Measurements from ENCODE around the gene CAPZB. TPM values are rescaled to one million over a fixed set of nuclear protein-coding genes. Genes with fewer than 3 reads are reported as not detected.

CAPZB gene
- total and polyA plus RNA-seq, 2 of the 4 experiments (the other 2 are of a cell fraction): 216 to 304 TPM

DNA sequence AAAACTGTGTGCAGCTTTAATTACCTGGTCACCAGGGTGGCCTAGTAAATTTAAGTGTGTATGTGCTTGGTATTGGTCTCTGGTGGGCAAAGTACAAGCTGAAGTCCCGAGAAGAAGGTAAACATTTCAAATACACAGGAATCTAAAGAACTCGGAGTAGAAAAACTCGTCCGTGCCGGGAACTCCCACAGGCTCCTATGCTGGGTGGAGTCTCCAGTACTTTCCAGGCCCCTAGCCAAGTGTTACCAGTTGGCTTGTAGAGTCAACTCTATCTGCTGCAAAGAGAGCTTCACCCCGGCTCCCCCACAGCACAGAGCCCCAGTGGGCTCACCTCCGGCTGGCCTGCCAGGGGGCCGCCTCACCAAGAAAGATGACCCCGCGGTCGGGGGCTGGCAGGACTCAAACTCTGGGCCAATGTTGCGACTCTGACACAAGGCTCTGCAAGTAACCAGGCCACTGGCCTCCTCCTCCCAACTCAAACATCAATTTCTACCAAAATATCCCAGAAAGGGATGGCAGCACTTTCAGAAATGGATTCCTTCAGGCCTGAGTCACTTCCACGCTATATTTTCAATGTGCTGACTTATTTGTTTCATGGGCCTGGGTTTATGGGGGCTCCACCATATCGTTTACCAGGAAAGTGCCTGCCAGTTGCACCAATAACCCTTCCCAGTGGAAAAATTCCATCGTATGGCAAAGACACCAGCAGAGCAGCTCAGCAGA, 99.3 kb downstream of the CAPZB start:
- peaks cover 55% of the 10 kb centered on the region for H3K9me1 ChIP-seq (ENCODE audit: insufficient read depth, low read length)
- H3K23ac ChIP-seq (ENCODE audit: low read depth, low read length): peak overlapping the region; percentile 26; the same call in 1 of the 2 replicates
- POLR2A ChIA-PET (ENCODE audit: unreplicated experiment): no interaction called here
- H3K9ac ChIP-seq (ENCODE audit: low read depth, low read length): no peak overlapping the region
- H4K8ac ChIP-seq (ENCODE audit: low read depth in 2 of 2, low read length in 2 of 2): peak overlapping the region in 1 of 2 experiments; percentile 39; a peak in 1 of 4 replicates
- H2BK120ac ChIP-seq (ENCODE audit: low read depth, low read length): peak overlapping the region; percentile 43; the same call in 1 of the 2 replicates
- H2AFZ ChIP-seq (replicated peaks; ENCODE audit: low read length, poor library complexity): no peak overlapping the region
- H2AK5ac ChIP-seq (ENCODE audit: low read depth, low read length): no peak overlapping the region; the same call in 1 of the 2 replicates
- no peak overlapping the region for H3K56ac ChIP-seq (ENCODE audit: extremely low read depth, insufficient read depth, low read length)
- peak overlapping the region; percentile 8; the same call in 1 of the 2 replicates for H4K5ac ChIP-seq (ENCODE audit: low read depth, low read length)
- H2BK15ac ChIP-seq (ENCODE audit: low read depth, low read length): no peak overlapping the region
- TF ChIP-seq CHD1 (IDR thresholded peaks at IDR 0.05; ENCODE audit: low read depth, low read length) (no peak), RFX5 (IDR thresholded peaks at IDR 0.05; ENCODE audit: low read depth, low read length) (no peak), BHLHE40 (IDR thresholded peaks at IDR 0.05; ENCODE audit: low read depth, low read length) (no peak), RAD21 (IDR thresholded peaks at IDR 0.05; ENCODE audit: low read length) (no peak), MXI1 (IDR thresholded peaks at IDR 0.05; ENCODE audit: borderline replicate concordance, low read depth, low read length) (no peak), MAZ (IDR thresholded peaks at IDR 0.05; ENCODE audit: borderline replicate concordance, low read depth, low read length) (no peak), FOS (IDR thresholded peaks at IDR 0.05; ENCODE audit: low read depth, low read length) (no peak), POLR2A (IDR thresholded peaks at IDR 0.05; ENCODE audit: low read depth, low read length) (no peak), CEBPB (IDR thresholded peaks at IDR 0.05; ENCODE audit: low read depth, low read length) (no peak), USF2 (IDR thresholded peaks at IDR 0.05; ENCODE audit: low read depth, low read length) (no peak), SMC3 (IDR thresholded peaks at IDR 0.05; ENCODE audit: low read depth, low read length) (no peak), ELK1 (IDR thresholded peaks at IDR 0.05; ENCODE audit: borderline replicate concordance, low read depth, low read length) (no peak)
- TF ChIP-seq, protein P1, sequence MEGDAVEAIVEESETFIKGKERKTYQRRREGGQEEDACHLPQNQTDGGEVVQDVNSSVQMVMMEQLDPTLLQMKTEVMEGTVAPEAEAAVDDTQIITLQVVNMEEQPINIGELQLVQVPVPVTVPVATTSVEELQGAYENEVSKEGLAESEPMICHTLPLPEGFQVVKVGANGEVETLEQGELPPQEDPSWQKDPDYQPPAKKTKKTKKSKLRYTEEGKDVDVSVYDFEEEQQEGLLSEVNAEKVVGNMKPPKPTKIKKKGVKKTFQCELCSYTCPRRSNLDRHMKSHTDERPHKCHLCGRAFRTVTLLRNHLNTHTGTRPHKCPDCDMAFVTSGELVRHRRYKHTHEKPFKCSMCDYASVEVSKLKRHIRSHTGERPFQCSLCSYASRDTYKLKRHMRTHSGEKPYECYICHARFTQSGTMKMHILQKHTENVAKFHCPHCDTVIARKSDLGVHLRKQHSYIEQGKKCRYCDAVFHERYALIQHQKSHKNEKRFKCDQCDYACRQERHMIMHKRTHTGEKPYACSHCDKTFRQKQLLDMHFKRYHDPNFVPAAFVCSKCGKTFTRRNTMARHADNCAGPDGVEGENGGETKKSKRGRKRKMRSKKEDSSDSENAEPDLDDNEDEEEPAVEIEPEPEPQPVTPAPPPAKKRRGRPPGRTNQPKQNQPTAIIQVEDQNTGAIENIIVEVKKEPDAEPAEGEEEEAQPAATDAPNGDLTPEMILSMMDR (conservative IDR thresholded peaks at IDR 0.05; ENCODE audit: low read depth, low read length): no peak
- H4K20me1 ChIP-seq (ENCODE audit: insufficient read depth, low read length): peaks cover 85% of the 10 kb centered on the region
- peaks cover 28% of the 10 kb centered on the region for H3K36me3 ChIP-seq (ENCODE audit: control insufficient read depth, insufficient read depth, low read length)
- peak overlapping the region; percentile 37; the same call in 1 of the 2 replicates for H3K14ac ChIP-seq (replicated peaks; ENCODE audit: low read depth, low read length)
- ATAC-seq (ENCODE audit: low read depth) (peak; percentile 87), DNase-seq (peak; percentile 65)
- H3K27me3 ChIP-seq (ENCODE audit: control insufficient read depth, insufficient read depth, low read length): no peaks in the 10 kb centered on the region
- H2BK5ac ChIP-seq (ENCODE audit: low read depth, low read length, poor library complexity, severe bottlenecking): peak overlapping the region; percentile 63
- peaks cover 30% of the 10 kb centered on the region for H3K4me1 ChIP-seq (ENCODE audit: control insufficient read depth, insufficient read depth, low read length)
- WGBS, 2 experiments (ENCODE audit: extremely low coverage in 2 of 2, insufficient read length in 1 of 2): 70% methylated on average over 6 of the region's 15 CpGs; no CpG with 5 or more reads in 1 of the 2 experiments
- peak overlapping the region; percentile 52 for H3K4ac ChIP-seq (ENCODE audit: low read depth, low read length)
- no TSS peak for BruUV-seq (replicated peaks)
- peak overlapping the region; percentile 13; the same call in 1 of the 2 replicates for H4K91ac ChIP-seq (ENCODE audit: insufficient read depth, low read depth, low read length)
- peak overlapping the region; percentile 31 for H2AK9ac ChIP-seq (replicated peaks; ENCODE audit: low read depth, low read length, poor library complexity)
- peak overlapping the region; percentile 42; the same call in 1 of the 2 replicates for H3K27ac ChIP-seq (ENCODE audit: insufficient read depth, low read length)
- H2BK20ac ChIP-seq (ENCODE audit: low read depth, low read length): no peak overlapping the region
- in situ Hi-C loops (cut with MboI; ENCODE audit: low sequenced_read_pairs) (no loop called here), dilution Hi-C loops (cut with HindIII; ENCODE audit: low sequenced_read_pairs, unreplicated experiment) (no loop called here), intact Hi-C loops (cut with micrococcal nuclease) (no loop called here)
- no peak overlapping the region for H3K18ac ChIP-seq (ENCODE audit: low read depth, low read length)
- no peak overlapping the region for H3K4me2 ChIP-seq (ENCODE audit: low read depth, low read length)
- peaks cover 69 to 99% of the 10 kb centered on the region in 2 experiments for H3K79me1 ChIP-seq (ENCODE audit: low read depth in 1 of 2, low read length in 2 of 2)
- no peak overlapping the region for H3K4me3 ChIP-seq (ENCODE audit: insufficient read depth, low read depth, low read length)
- no peaks in the 10 kb centered on the region for H3K9me3 ChIP-seq (ENCODE audit: control insufficient read depth, insufficient read depth, low read length)
- CTCF ChIA-PET: interaction anchor here (1.0 kb wide), 1 partner anchor 42 kb away, joined by 5 read pairs; no protein-coding TSS in a partner anchor
